Activated CD8-positive, alpha-beta memory T cell treated with anti-CD3 and anti-CD28 coated beads, Interleukin-2, amount 10 ng/mL, durations not matched to agents 7 days and 5 days (primary cell): ENCODE results near the gene ATP5F1B. TPM values are rescaled to one million over a fixed set of nuclear protein-coding genes. Genes with fewer than 3 reads are reported as not detected.

Experiments
- ATAC-seq: fragments of 150-1000 bp; cut with Tn5 transposase; one replicate; pipeline ENCODE4 v1.10.0; 2021; ENCODE audit warnings: moderate library complexity
- CTCF ChIA-PET: fragments of 350-600 bp; sonication (Branson Sonifier 250); formaldehyde crosslinking; loops from one replicate; lab custom pipeline; 2021; ENCODE audit warnings: antibody characterized with exemption; lab: Charles Lee
- DNase-seq: peaks from one replicate; pipeline ENCODE4 v3.0.0-alpha.2; 2020
- H3K27ac Mint-ChIP-seq: one replicate; pipeline ENCODE4 v1.8.0; 2021; ENCODE audit warnings: mild to moderate bottlenecking, mixed read lengths
- H3K27me3 Mint-ChIP-seq: one replicate; pipeline ENCODE4 v1.8.0; 2021; ENCODE audit warnings: mixed read lengths
- H3K36me3 Mint-ChIP-seq: one replicate; pipeline ENCODE4 v1.8.0; 2021; ENCODE audit warnings: mild to moderate bottlenecking, mixed read lengths
- H3K4me1 Mint-ChIP-seq: one replicate; pipeline ENCODE4 v1.8.0; 2021; ENCODE audit warnings: mixed read lengths
- H3K4me3 Mint-ChIP-seq: one replicate; pipeline ENCODE4 v1.8.0; 2021; ENCODE audit warnings: mild to moderate bottlenecking, moderate library complexity, mixed read lengths
- H3K9me3 Mint-ChIP-seq: one replicate; pipeline ENCODE4 v1.8.0; 2022; ENCODE audit warnings: low read depth, mixed read lengths
- total RNA-seq, 2 experiments: library from RNA; stranded (reverse); gene quantifications; one replicate each; pipeline ENCODE4 v1.2.3, GENCODE V29; 2021

ATP5F1B gene
- total RNA-seq = 100 to 1,000 TPM; 583 to 726 TPM

GRCh38 chr12:56645717-56646446 lies at the start of gene ATP5F1B:
Gene ATP5F1B, minus strand, starts transcription at chr12:56645984. Its CDS starts 21 bp downstream, at chr12:56645963.
- Mint-ChIP-seq H3K36me3 (peaks cover 39% of the 10 kb centered on the region), H3K27ac (peak within 1 kb of the TSS; percentile 98), H3K4me1 (peaks cover 35% of the 10 kb centered on the region), H3K27me3 (no peaks in the 10 kb centered on the region), H3K4me3 (peak within 1 kb of the TSS; percentile 95), H3K9me3 (no peaks in the 10 kb centered on the region)
- CTCF ChIA-PET = interaction anchor here (1.0 to 5.8 kb wide), 6 partner anchors 10 to 124 kb away, joined by 3 to 54 read pairs (median 6); partner anchors contain the start of genes BAZ2A and RBMS2
- ATAC-seq (peak; percentile 99), DNase-seq (peak; percentile 98)

- H3K36me3 Mint-ChIP-seq = no peaks in the 10 kb centered on the region
- ATAC-seq (no peak), DNase-seq (no peak)
- no peaks in the 10 kb centered on the region for H3K9me3 Mint-ChIP-seq
- no peaks in the 10 kb centered on the region for H3K27me3 Mint-ChIP-seq
- H3K27ac Mint-ChIP-seq = no peak overlapping the region
- no peak overlapping the region for H3K4me3 Mint-ChIP-seq
- CTCF ChIA-PET = no interaction called here
- H3K4me1 Mint-ChIP-seq = peaks cover 8% of the 10 kb centered on the region
Measured at GRCh38 chr12:56694161-56694560, 48.4 kb upstream of the ATP5F1B start.

- peaks cover 23% of the 10 kb centered on the region for H3K4me1 Mint-ChIP-seq
- CTCF ChIA-PET = interaction anchor here (0.7 to 1.9 kb wide), 9 partner anchors 11 to 313 kb away, joined by 3 to 5 read pairs (median 3); partner anchors contain the start of gene NACA
Measured at GRCh38 chr12:56688846-56689109, 43.0 kb upstream of the ATP5F1B start.

GRCh38 chr12:56688129-56688845 lies 42.5 kb upstream of the ATP5F1B start, which contains the start of gene PTGES3:
Gene PTGES3, minus strand, starts transcription at chr12:56688284. Its CDS starts 285 bp downstream, at chr12:56687999.
- Mint-ChIP-seq H3K27me3 (no peaks in the 10 kb centered on the region), H3K4me1 (peaks cover 23% of the 10 kb centered on the region), H3K4me3 (peak within 1 kb of the TSS; percentile 94), H3K36me3 (peaks cover 30% of the 10 kb centered on the region), H3K27ac (peak within 1 kb of the TSS; percentile 100), H3K9me3 (no peaks in the 10 kb centered on the region)
- DNase-seq (peak; percentile 99), ATAC-seq (peak; percentile 76)
- CTCF ChIA-PET = interaction anchor here (0.6 to 1.9 kb wide), 9 partner anchors 10 to 314 kb away, joined by 3 to 5 read pairs (median 3); partner anchors contain the start of gene NACA

More at GRCh38 chr12:56688846-56689109, 43.0 kb upstream of the ATP5F1B start:
- H3K36me3 Mint-ChIP-seq = peaks cover 30% of the 10 kb centered on the region
- no peaks in the 10 kb centered on the region for H3K9me3 Mint-ChIP-seq
- peak overlapping the region; percentile 94 for H3K4me3 Mint-ChIP-seq
- H3K27me3 Mint-ChIP-seq = no peaks in the 10 kb centered on the region
- DNase-seq (no peak), ATAC-seq (peak; percentile 0)
- H3K27ac Mint-ChIP-seq = peak overlapping the region; percentile 100

GRCh38 chr12:56687223-56688128 lies 41.7 kb upstream of the ATP5F1B start:
- Mint-ChIP-seq H3K27ac (peak overlapping the region; percentile 100), H3K4me1 (peaks cover 29% of the 10 kb centered on the region), H3K27me3 (no peaks in the 10 kb centered on the region), H3K36me3 (peaks cover 33% of the 10 kb centered on the region), H3K9me3 (no peaks in the 10 kb centered on the region), H3K4me3 (peak overlapping the region; percentile 94)
- peak; percentile 70 for DNase-seq
- CTCF ChIA-PET = interaction anchor here (0.6 to 1.9 kb wide), 9 partner anchors 9 to 315 kb away, joined by 3 to 5 read pairs (median 3); partner anchors contain the start of gene NACA
- ATAC-seq = peak; percentile 46

GRCh38 chr12:56684745-56685359 lies 39.1 kb upstream of the ATP5F1B start:
- H3K27ac Mint-ChIP-seq = peak overlapping the region; percentile 100
- CTCF ChIA-PET = interaction anchor here (0.7 to 3.3 kb wide), 9 partner anchors 32 to 529 kb away, joined by 3 to 25 read pairs (median 4); partner anchors contain the start of genes ATP5F1B and NACA
- H3K27me3 Mint-ChIP-seq = no peaks in the 10 kb centered on the region
- peaks cover 44% of the 10 kb centered on the region for H3K4me1 Mint-ChIP-seq
- H3K4me3 Mint-ChIP-seq = peak overlapping the region; percentile 94
- H3K9me3 Mint-ChIP-seq = no peaks in the 10 kb centered on the region
- no peak for DNase-seq
- H3K36me3 Mint-ChIP-seq = peaks cover 47% of the 10 kb centered on the region
- no peak for ATAC-seq

GRCh38 chr12:56682323-56682722 lies 36.5 kb upstream of the ATP5F1B start:
- H3K27ac Mint-ChIP-seq = peak overlapping the region; percentile 100
- no peaks in the 10 kb centered on the region for H3K9me3 Mint-ChIP-seq
- H3K36me3 Mint-ChIP-seq = peaks cover 60% of the 10 kb centered on the region
- DNase-seq (no peak), ATAC-seq (no peak)
- H3K4me3 Mint-ChIP-seq = peak overlapping the region; percentile 94
- CTCF ChIA-PET = interaction anchor here (1.7 kb wide), 1 partner anchor 46 kb away, joined by 5 read pairs; no protein-coding TSS in a partner anchor
- H3K27me3 Mint-ChIP-seq = no peaks in the 10 kb centered on the region
- peaks cover 54% of the 10 kb centered on the region for H3K4me1 Mint-ChIP-seq

- CTCF ChIA-PET = interaction anchor here (0.6 to 1.6 kb wide), 2 partner anchors 11 to 43 kb away, joined by 3 to 5 read pairs; no protein-coding TSS in a partner anchor
- Mint-ChIP-seq H3K4me3 (no peak overlapping the region), H3K9me3 (no peaks in the 10 kb centered on the region), H3K36me3 (peaks cover 43% of the 10 kb centered on the region), H3K4me1 (peaks cover 70% of the 10 kb centered on the region), H3K27ac (peak overlapping the region; percentile 73), H3K27me3 (no peaks in the 10 kb centered on the region)
- DNase-seq (peak; percentile 50), ATAC-seq (no peak)
Measured at GRCh38 chr12:56679883-56680575, 34.2 kb upstream of the ATP5F1B start.

- DNase-seq = no peak
- Mint-ChIP-seq H3K27me3 (no peaks in the 10 kb centered on the region), H3K4me1 (peaks cover 67% of the 10 kb centered on the region), H3K36me3 (peaks cover 35% of the 10 kb centered on the region), H3K4me3 (no peak overlapping the region), H3K9me3 (no peaks in the 10 kb centered on the region), H3K27ac (peak overlapping the region; percentile 67)
- CTCF ChIA-PET = no interaction called here
- no peak for ATAC-seq
Measured at GRCh38 chr12:56678852-56679251, 33.1 kb upstream of the ATP5F1B start.

GRCh38 chr12:56677680-56678079 lies 31.9 kb upstream of the ATP5F1B start:
- Mint-ChIP-seq H3K27me3 (no peaks in the 10 kb centered on the region), H3K4me3 (no peak overlapping the region), H3K27ac (peak overlapping the region; percentile 62), H3K9me3 (no peaks in the 10 kb centered on the region), H3K4me1 (peaks cover 69% of the 10 kb centered on the region), H3K36me3 (peaks cover 39% of the 10 kb centered on the region)
- peak; percentile 41 for ATAC-seq
- peak; percentile 50 for DNase-seq
- CTCF ChIA-PET = interaction anchor here (0.7 to 1.7 kb wide), 5 partner anchors 9 to 41 kb away, joined by 3 to 4 read pairs (median 3); partner anchors contain the start of gene PTGES3

- H3K9me3 Mint-ChIP-seq = no peaks in the 10 kb centered on the region
- ATAC-seq (peak; percentile 31), DNase-seq (peak; percentile 30)
- no peak overlapping the region for H3K4me3 Mint-ChIP-seq
- H3K4me1 Mint-ChIP-seq = peaks cover 67% of the 10 kb centered on the region
- CTCF ChIA-PET = interaction anchor here (0.6 to 1.7 kb wide), 4 partner anchors 11 to 80 kb away, joined by 3 to 4 read pairs (median 4); partner anchors contain the start of gene PTGES3
- peaks cover 41% of the 10 kb centered on the region for H3K36me3 Mint-ChIP-seq
- no peaks in the 10 kb centered on the region for H3K27me3 Mint-ChIP-seq
- H3K27ac Mint-ChIP-seq = no peak overlapping the region
Measured at GRCh38 chr12:56676851-56677580, 31.2 kb upstream of the ATP5F1B start.
